ENCODE data around the gene CDC34. TPM values are rescaled to one million over a fixed set of nuclear protein-coding genes. Genes with fewer than 3 reads are reported as not detected.
A peak's percentile ranks its signal among the peaks of the same experiment; 100 is the strongest.

CDC34 gene
- total RNA-seq, 1 donor from 2014 or later: 169 TPM

DNA sequence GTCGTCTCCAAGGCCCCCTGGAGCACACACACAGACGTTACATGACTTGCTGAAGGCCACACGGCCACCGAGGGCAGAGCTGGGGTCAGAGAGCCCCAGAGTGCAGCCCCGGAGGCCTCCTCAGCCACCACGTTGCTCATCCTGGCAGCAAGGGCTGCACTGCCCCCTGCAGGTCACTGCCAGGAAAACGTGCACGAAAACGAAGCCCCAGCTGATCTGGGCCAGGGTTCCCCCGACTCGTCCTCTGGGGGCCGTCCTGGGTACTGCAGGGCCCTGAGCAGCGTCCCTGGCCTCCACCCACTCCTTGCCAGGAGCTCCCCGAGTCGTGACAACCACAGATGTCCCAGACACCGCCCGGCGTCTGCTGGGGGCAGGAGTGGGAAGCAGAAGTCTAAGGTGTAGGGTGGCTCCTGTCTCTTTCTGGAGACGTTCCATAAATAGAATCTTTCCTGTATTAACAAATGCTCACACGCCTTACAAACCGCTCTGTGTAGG is 20.9 kb upstream of the CDC34 start:
- Histone ChIP-seq H3K4me3 (ENCODE audit: low read depth, low read length) (no peak overlapping the region), H3K36me3 (ENCODE audit: control insufficient read depth, insufficient read depth, low read length) (peaks cover 2% of the 10 kb centered on the region), H3K27me3 (ENCODE audit: control insufficient read depth, insufficient read depth, low read length) (no peaks in the 10 kb centered on the region)
- FAIRE-seq (no peak), DNase-seq (ENCODE audit: low read depth) (peak; percentile 59)
- TF ChIP-seq, protein P1, sequence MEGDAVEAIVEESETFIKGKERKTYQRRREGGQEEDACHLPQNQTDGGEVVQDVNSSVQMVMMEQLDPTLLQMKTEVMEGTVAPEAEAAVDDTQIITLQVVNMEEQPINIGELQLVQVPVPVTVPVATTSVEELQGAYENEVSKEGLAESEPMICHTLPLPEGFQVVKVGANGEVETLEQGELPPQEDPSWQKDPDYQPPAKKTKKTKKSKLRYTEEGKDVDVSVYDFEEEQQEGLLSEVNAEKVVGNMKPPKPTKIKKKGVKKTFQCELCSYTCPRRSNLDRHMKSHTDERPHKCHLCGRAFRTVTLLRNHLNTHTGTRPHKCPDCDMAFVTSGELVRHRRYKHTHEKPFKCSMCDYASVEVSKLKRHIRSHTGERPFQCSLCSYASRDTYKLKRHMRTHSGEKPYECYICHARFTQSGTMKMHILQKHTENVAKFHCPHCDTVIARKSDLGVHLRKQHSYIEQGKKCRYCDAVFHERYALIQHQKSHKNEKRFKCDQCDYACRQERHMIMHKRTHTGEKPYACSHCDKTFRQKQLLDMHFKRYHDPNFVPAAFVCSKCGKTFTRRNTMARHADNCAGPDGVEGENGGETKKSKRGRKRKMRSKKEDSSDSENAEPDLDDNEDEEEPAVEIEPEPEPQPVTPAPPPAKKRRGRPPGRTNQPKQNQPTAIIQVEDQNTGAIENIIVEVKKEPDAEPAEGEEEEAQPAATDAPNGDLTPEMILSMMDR (IDR thresholded peaks at IDR 0.05; ENCODE audit: insufficient read depth, low read length, severe bottlenecking): peak; percentile 95

DNA sequence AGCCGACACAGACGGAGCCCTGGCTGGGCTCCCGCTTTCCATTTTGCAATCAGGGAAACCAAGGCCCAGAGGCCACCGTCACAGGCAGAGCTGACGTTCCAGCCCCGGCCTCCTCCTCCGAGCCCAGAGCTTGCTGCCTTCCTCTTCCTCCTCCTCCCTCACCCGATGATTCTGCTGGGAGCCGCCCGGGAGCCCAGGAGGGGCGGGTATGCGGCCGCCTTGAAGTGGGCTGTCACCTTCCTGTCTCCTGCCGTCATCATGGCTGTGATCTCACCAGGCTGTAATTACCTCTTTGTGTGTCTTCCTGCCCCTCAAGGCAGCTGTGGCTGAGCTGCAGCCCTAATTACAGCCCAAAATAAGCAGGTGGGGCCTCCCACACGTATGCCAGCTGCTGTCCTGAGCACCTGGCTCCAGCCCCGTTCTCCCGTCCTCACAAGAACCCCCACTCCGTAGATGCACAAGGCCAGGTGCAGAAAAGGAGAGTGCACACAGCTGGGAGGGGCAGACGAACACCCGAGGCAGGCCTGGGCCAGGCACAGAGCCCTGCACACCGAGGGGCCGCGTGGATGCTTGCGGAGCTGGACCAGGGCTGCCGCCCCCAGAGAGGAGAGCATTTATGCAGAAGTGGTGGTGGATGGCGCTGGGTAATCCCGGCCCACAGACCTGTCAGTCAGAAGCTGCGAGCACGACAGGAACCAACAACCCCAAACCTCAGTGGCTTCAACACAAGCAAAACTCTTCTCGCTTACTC is 20.3 kb upstream of the CDC34 start:
- Histone ChIP-seq H3K4me3 (ENCODE audit: low read depth, low read length) (no peak overlapping the region), H3K36me3 (ENCODE audit: control insufficient read depth, insufficient read depth, low read length) (peaks cover 2% of the 10 kb centered on the region), H3K27me3 (ENCODE audit: control insufficient read depth, insufficient read depth, low read length) (no peaks in the 10 kb centered on the region)
- DNase-seq (ENCODE audit: low read depth): peak; percentile 64
- no peak for FAIRE-seq
- TF ChIP-seq, protein P1 (IDR thresholded peaks at IDR 0.05; ENCODE audit: insufficient read depth, low read length, severe bottlenecking): no peak

DNA sequence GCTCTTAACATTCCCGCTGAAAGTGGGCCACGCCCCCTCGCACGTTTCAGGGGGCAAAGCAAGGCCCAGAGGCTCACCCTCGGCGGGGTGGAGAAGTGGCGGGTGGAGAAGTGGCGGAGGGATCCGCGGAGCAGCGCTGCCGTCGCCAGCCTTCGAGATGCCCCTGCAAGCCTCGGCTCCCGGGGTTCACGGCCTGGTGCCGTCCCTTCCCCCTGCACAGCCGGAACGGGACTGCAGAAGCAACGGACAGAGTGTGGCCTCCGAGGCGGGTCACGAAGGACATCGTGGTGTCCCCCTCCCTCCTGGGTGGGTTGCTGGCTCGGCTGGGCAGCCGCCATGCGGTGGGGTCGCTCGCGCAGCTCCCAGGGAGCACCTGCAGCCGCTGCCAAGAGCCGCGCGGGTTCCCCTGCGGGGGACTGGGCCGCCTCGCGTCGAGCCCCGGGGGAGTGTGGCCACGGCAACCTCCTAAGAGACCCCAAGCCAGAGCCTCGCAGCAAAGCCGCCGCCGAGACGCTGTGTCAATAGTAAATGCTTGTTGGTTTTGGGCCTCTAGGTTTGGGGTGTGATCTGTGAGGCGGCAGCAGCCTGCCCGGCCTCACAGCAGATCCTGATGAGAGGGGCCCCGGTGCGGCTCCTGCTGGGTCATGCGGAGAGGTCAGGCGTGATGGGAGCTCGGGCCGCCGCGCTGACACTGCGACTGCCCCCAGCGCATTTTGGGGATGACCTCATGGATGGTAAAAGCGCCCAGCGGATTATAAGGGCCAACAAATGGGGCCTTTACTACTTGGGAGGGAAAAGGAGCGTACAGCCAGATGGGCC is 18.8 kb upstream of the CDC34 start:
- FAIRE-seq: peak; percentile 13
- no peak for DNase-seq (ENCODE audit: low read depth)
- Histone ChIP-seq H3K36me3 (ENCODE audit: control insufficient read depth, insufficient read depth, low read length) (peaks cover 2% of the 10 kb centered on the region), H3K4me3 (ENCODE audit: low read depth, low read length) (no peak overlapping the region), H3K27me3 (ENCODE audit: control insufficient read depth, insufficient read depth, low read length) (no peaks in the 10 kb centered on the region)
- TF ChIP-seq, protein P1 (IDR thresholded peaks at IDR 0.05; ENCODE audit: insufficient read depth, low read length, severe bottlenecking): no peak

DNA sequence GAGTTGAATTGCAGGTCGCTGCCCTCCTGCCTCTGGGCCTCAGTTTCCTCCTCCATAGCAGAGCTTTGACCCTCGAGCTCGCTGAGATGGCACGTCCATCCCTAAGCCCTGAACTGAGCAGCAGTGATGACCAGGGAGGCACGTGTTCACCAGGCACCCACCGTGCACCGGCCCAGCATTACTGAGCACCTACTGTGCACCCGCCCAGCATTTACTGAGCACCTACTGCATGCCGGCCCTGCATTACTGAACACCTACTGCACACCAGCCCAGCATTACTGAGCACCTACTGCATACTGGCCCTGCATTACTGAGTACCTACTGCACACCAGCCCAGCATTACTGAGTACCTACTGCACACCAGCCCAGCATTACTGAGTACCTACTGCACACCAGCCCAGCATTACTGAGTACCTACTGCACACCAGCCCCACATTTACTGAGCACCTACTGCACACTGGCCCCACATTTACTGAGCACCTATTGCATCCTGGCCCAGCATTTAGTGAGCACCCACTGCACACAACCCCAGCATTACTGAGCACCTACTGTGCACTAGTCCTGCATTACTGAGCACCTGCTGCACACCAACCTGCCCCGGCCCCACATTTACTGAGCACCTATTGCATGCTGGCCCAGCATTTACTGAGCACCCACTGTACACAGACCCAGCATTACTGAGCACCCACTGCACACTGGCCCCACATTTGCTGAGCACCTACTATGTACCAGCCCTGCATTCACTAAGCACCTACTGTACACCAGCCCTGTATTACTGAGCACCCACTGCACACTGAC is 18.0 kb upstream of the CDC34 start:
- DNase-seq (ENCODE audit: low read depth): no peak
- Histone ChIP-seq H3K36me3 (ENCODE audit: control insufficient read depth, insufficient read depth, low read length) (peaks cover 2% of the 10 kb centered on the region), H3K4me3 (ENCODE audit: low read depth, low read length) (no peak overlapping the region), H3K27me3 (ENCODE audit: control insufficient read depth, insufficient read depth, low read length) (no peaks in the 10 kb centered on the region)
- TF ChIP-seq, protein P1 (IDR thresholded peaks at IDR 0.05; ENCODE audit: insufficient read depth, low read length, severe bottlenecking): no peak
- FAIRE-seq: peak; percentile 43

DNA sequence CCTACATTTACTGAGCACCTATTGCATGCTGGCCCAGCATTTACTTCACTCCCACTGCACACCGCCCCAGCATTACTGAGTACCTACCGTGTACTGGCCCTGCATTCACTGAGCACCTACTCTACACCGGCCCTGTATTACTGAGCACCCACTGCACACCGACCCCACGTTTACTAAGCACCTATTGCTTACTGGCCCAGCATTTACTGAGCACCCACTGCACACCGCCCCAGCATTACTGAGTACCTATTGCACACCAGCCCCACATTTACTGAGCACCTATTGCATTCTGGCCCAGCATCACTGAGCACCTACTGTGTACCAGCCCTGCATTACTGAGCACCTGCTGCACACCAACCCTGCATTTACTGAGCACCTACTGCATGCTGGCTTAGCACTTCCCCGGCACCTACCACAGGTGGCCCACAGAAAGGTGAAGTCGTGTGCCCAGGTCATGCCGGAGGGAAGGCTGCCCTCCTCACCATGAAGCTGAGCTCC is 17.3 kb upstream of the CDC34 start:
- Histone ChIP-seq H3K36me3 (ENCODE audit: control insufficient read depth, insufficient read depth, low read length) (peaks cover 2% of the 10 kb centered on the region), H3K4me3 (ENCODE audit: low read depth, low read length) (no peak overlapping the region), H3K27me3 (ENCODE audit: control insufficient read depth, insufficient read depth, low read length) (no peaks in the 10 kb centered on the region)
- TF ChIP-seq, protein P1 (IDR thresholded peaks at IDR 0.05; ENCODE audit: insufficient read depth, low read length, severe bottlenecking): no peak
- DNase-seq (ENCODE audit: low read depth) (no peak), FAIRE-seq (no peak)

Data from bronchial epithelial cell (primary cell).